Liver (tissue), 3 donors: ENCODE measurements around the gene LRRC61.
"Not testable (repeated sequence)": the region's sequence is repeated elsewhere in the genome, so short reads cannot be mapped to it uniquely, and the experiment has no call there.

Experiments used
- RAD21 ChIP-seq, 2 donors: IDR thresholded peaks; 2 replicates each; pipeline ENCODE4 v1.6.1; 2016; ENCODE audit warnings: antibody characterized with exemption in 2 of 2, mild to moderate bottlenecking in 2 of 2
- TF ChIP-seq, protein P1 (sequence below): fragments of 150-350 bp; IDR thresholded peaks from 2 replicates; pipeline ENCODE4 v1.5.1; 2017; ENCODE audit warnings: improper control_type of control experiment, low read depth, low read length; ENCODE audit not compliant: missing input control
- TF ChIP-seq, protein P2 (sequence below): IDR thresholded peaks from 2 replicates; pipeline ENCODE4 v1.6.1; 2016; ENCODE audit warnings: antibody characterized with exemption, mild to moderate bottlenecking
- TF ChIP-seq, protein P3 (sequence below): IDR thresholded peaks from 2 replicates; pipeline ENCODE4 v1.6.1; 2016; ENCODE audit warnings: antibody characterized with exemption
- donor health status: healthy.
- donor health status: healthy.

DNA sequence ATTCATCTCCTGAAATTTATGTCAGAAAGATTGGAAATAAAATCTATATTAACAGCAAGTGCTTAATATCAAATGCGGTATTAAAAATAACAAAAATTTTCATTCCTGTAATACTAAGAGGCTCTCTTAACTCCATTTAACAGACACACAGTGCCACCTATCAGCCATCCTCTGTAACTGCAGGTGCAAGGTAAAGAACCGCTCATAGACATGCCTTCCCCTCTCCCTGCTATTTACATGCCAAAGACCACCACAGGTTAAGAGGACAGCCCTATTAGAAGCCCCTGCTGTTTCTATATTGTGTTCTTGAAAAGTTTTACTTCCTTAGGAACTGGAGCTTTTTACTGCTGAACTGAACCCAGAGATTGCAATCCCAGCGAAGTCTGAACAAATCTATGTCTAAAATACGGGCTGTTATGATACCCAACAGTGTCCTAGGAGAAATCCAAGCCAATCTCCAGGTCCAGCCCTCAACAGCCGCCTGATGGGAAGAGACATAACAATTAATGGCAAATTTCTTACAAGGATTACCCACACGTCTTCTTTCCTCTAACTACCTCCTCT lies 46.9 kb upstream of the LRRC61 start:
- TF ChIP-seq, protein P1, sequence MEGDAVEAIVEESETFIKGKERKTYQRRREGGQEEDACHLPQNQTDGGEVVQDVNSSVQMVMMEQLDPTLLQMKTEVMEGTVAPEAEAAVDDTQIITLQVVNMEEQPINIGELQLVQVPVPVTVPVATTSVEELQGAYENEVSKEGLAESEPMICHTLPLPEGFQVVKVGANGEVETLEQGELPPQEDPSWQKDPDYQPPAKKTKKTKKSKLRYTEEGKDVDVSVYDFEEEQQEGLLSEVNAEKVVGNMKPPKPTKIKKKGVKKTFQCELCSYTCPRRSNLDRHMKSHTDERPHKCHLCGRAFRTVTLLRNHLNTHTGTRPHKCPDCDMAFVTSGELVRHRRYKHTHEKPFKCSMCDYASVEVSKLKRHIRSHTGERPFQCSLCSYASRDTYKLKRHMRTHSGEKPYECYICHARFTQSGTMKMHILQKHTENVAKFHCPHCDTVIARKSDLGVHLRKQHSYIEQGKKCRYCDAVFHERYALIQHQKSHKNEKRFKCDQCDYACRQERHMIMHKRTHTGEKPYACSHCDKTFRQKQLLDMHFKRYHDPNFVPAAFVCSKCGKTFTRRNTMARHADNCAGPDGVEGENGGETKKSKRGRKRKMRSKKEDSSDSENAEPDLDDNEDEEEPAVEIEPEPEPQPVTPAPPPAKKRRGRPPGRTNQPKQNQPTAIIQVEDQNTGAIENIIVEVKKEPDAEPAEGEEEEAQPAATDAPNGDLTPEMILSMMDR: peak; percentile 51
- TF ChIP-seq, protein P2, sequence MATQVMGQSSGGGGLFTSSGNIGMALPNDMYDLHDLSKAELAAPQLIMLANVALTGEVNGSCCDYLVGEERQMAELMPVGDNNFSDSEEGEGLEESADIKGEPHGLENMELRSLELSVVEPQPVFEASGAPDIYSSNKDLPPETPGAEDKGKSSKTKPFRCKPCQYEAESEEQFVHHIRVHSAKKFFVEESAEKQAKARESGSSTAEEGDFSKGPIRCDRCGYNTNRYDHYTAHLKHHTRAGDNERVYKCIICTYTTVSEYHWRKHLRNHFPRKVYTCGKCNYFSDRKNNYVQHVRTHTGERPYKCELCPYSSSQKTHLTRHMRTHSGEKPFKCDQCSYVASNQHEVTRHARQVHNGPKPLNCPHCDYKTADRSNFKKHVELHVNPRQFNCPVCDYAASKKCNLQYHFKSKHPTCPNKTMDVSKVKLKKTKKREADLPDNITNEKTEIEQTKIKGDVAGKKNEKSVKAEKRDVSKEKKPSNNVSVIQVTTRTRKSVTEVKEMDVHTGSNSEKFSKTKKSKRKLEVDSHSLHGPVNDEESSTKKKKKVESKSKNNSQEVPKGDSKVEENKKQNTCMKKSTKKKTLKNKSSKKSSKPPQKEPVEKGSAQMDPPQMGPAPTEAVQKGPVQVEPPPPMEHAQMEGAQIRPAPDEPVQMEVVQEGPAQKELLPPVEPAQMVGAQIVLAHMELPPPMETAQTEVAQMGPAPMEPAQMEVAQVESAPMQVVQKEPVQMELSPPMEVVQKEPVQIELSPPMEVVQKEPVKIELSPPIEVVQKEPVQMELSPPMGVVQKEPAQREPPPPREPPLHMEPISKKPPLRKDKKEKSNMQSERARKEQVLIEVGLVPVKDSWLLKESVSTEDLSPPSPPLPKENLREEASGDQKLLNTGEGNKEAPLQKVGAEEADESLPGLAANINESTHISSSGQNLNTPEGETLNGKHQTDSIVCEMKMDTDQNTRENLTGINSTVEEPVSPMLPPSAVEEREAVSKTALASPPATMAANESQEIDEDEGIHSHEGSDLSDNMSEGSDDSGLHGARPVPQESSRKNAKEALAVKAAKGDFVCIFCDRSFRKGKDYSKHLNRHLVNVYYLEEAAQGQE: not testable (repeated sequence)
- TF ChIP-seq, protein P3, sequence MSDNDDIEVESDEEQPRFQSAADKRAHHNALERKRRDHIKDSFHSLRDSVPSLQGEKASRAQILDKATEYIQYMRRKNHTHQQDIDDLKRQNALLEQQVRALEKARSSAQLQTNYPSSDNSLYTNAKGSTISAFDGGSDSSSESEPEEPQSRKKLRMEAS: not testable (repeated sequence)
- peak; percentile 67 to 71 for TF ChIP-seq RAD21 (IDR thresholded peaks at IDR 0.05)
